Measurements from ENCODE around the gene IGSF21.

Gene IGSF21

GRCh38 chr1:18288722-18289121, 181.1 kb downstream of the IGSF21 start:
- no peak for TF ChIP-seq CTCF (IDR thresholded peaks at IDR 0.05)
- DNase-seq (ENCODE audit: low spot score), result no peak
- Histone ChIP-seq H3K4me3 (no peak overlapping the region), H3K27ac (no peak overlapping the region)

GRCh38 chr1:18289597-18289996, 182.0 kb downstream of the IGSF21 start:
- no peak for TF ChIP-seq CTCF (IDR thresholded peaks at IDR 0.05)
- H3K4me3 ChIP-seq, result no peak overlapping the region
- H3K27ac ChIP-seq, result no peak overlapping the region
- DNase-seq (ENCODE audit: low spot score), result no peak

GRCh38 chr1:18290740-18291412, 183.3 kb downstream of the IGSF21 start:
- TF ChIP-seq CTCF (IDR thresholded peaks at IDR 0.05), result no peak
- Histone ChIP-seq H3K27ac (no peak overlapping the region), H3K4me3 (no peak overlapping the region)
- no peak for DNase-seq (ENCODE audit: low spot score)

- DNase-seq (ENCODE audit: low spot score), result no peak
- no peak overlapping the region for H3K27ac ChIP-seq
- TF ChIP-seq CTCF (IDR thresholded peaks at IDR 0.05), result no peak
- H3K4me3 ChIP-seq, result no peak overlapping the region
Observed at GRCh38 chr1:18292531-18292930, 184.9 kb downstream of the IGSF21 start.

- no peak for DNase-seq (ENCODE audit: low spot score)
- no peak overlapping the region for H3K27ac ChIP-seq
- TF ChIP-seq CTCF (IDR thresholded peaks at IDR 0.05), result no peak
- no peak overlapping the region for H3K4me3 ChIP-seq
Observed at GRCh38 chr1:18293291-18293690, 185.7 kb downstream of the IGSF21 start.

- H3K4me3 ChIP-seq, result no peak overlapping the region
- no peak for TF ChIP-seq CTCF (IDR thresholded peaks at IDR 0.05)
- no peak for DNase-seq (ENCODE audit: low spot score)
- no peak overlapping the region for H3K27ac ChIP-seq
Observed at GRCh38 chr1:18294437-18295176, 187.0 kb downstream of the IGSF21 start.
